Stimulated activated naive CD8-positive, alpha-beta T cell treated with anti-CD3 and anti-CD28 coated beads, Interleukin-15, amount 100 ng/mL, for 72 hours (primary cell): Measurements from ENCODE around the gene FAM234B.

ENCODE experiments used
- ATAC-seq: fragments of 150-1000 bp; cut with Tn5 transposase; 2 replicates; pipeline ENCODE4 v1.10.0; 2021; ENCODE audit warnings: mild to moderate bottlenecking, moderate library complexity
- DNase-seq, 2 donors: peaks; one replicate each; pipeline ENCODE4 v3.0.0; 2021 to 2022
- H3K27ac Mint-ChIP-seq, 2 donors: one replicate each; pipeline ENCODE4 v1.8.0; 2022; ENCODE audit warnings: mild to moderate bottlenecking in 2 of 2, mixed read lengths in 2 of 2, moderate library complexity in 2 of 2
- H3K27me3 Mint-ChIP-seq: one replicate; pipeline ENCODE4 v1.8.0; 2022; ENCODE audit warnings: mixed read lengths
- H3K4me1 Mint-ChIP-seq: one replicate; pipeline ENCODE4 v1.8.0; 2022; ENCODE audit warnings: mild to moderate bottlenecking, mixed read lengths
- H3K4me3 Mint-ChIP-seq, 2 donors: one replicate each; pipeline ENCODE4 v1.8.0; 2022; ENCODE audit warnings: mild to moderate bottlenecking in 2 of 2, mixed read lengths in 2 of 2, moderate library complexity in 1 of 2
- H3K9me3 Mint-ChIP-seq, 2 donors: one replicate each; pipeline ENCODE4 v1.8.0; 2022; ENCODE audit warnings: mixed read lengths in 2 of 2

Gene FAM234B, protein sequence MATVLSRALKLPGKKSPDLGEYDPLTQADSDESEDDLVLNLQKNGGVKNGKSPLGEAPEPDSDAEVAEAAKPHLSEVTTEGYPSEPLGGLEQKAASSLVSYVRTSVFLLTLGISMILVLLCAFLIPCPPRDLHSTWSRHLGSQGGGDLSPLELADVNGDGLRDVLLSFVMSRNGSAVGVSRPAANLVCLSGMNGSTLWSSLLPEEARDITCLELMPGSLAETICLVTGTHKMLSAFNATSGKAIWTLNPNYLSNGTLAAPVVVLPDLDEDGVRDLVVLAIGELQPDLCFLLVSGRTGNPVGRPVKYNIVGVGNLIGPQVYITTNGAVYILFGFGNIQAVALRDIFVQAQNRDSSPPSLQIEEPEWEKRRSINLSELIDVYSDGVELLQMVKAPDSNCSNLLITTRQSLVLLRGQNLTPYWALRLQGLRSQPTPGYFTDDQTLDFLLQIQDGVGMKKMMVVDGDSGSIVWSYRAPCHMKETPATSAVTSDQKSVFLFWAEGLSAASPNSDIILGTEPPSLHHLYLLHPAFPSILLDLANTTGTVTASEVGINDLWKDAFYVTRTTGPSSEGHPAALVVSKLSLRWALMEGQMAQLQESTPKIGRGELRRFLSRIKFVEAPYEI

GRCh38 chr12:13044002-13044905, at the start of gene FAM234B:
TSS of gene FAM234B (plus strand) at chr12:13044381. CDS start at chr12:13044404, 23 bp downstream.
- peaks cover 26% of the 10 kb centered on the region for H3K27me3 Mint-ChIP-seq
- H3K4me1 Mint-ChIP-seq, result peaks cover 25% of the 10 kb centered on the region
- no peaks in the 10 kb centered on the region for H3K9me3 Mint-ChIP-seq
- H3K27ac Mint-ChIP-seq, result peak within 1 kb of the TSS; percentile 60 to 82
- ATAC-seq (peak; percentile 91), DNase-seq (peak; percentile 62 to 70)
- H3K4me3 Mint-ChIP-seq, result peak within 1 kb of the TSS; percentile 91

GRCh38 chr12:12995088-12995487, 49.1 kb upstream of the FAM234B start:
- Mint-ChIP-seq H3K27ac (no peak overlapping the region), H3K4me3 (no peak overlapping the region), H3K27me3 (no peaks in the 10 kb centered on the region), H3K4me1 (peaks cover 53% of the 10 kb centered on the region), H3K9me3 (peaks cover 0 to 10% of the 10 kb centered on the region in 2 donors)
- ATAC-seq (no peak), DNase-seq (no peak)

- Mint-ChIP-seq H3K27ac (no peak overlapping the region), H3K27me3 (no peaks in the 10 kb centered on the region), H3K4me1 (peaks cover 53% of the 10 kb centered on the region), H3K4me3 (no peak overlapping the region), H3K9me3 (peaks cover 0 to 10% of the 10 kb centered on the region in 2 donors)
- DNase-seq, result no peak
- no peak for ATAC-seq
Observed at GRCh38 chr12:12996209-12996608, 48.0 kb upstream of the FAM234B start.

DNA sequence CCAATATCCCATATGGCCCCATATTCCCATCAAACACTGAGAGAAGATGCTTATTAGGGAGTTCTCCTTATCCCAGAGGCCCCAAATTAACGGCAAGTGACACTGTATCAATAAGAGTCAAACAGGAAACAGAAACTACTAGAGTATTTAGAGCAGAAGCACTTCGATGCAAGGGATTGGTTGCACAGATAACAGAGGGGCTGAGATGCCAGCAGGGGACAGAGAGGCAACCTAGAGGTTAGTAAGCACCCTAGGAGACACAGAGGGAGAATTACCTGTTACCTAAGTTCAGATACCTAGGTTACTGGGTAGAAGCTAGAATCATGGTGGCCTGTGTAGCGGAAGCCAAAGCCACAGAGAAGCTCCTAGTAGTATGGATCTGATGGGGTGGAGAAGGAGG, 47.0 kb upstream of the FAM234B start:
- peaks cover 7% of the 10 kb centered on the region for H3K27me3 Mint-ChIP-seq
- ATAC-seq (no peak), DNase-seq (no peak)
- H3K4me1 Mint-ChIP-seq, result peaks cover 56% of the 10 kb centered on the region
- H3K27ac Mint-ChIP-seq, result no peak overlapping the region
- H3K9me3 Mint-ChIP-seq, result peaks cover 0 to 10% of the 10 kb centered on the region in 2 donors
- H3K4me3 Mint-ChIP-seq, result peak overlapping the region; percentile 11 to 21

GRCh38 chr12:12997734-12998133, 46.4 kb upstream of the FAM234B start:
- ATAC-seq, result no peak
- peaks cover 9% of the 10 kb centered on the region for H3K27me3 Mint-ChIP-seq
- peaks cover 0 to 10% of the 10 kb centered on the region in 2 donors for H3K9me3 Mint-ChIP-seq

DNA sequence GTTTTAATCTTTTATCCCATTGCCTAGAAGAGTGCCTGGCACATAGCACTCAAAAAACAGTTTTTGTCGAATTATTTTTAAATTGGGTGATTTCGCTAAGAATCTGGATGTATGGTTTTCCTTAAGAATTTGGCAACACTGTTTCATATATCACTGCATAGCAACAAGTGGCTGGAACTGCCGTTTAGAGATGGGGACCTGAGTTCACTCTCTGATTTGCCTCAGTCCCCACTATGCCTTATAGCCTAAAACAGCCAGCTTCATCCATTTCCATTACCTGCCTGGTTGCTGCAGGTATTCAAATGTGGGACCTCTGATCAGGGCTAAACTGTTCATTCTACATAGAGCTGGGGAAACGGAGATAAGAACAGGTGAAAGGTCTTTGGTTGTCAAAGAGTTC, 45.9 kb upstream of the FAM234B start:
- Mint-ChIP-seq H3K27ac (no peak overlapping the region), H3K4me3 (no peak overlapping the region), H3K9me3 (peaks cover 0 to 8% of the 10 kb centered on the region in 2 donors), H3K4me1 (peaks cover 48% of the 10 kb centered on the region), H3K27me3 (peaks cover 9% of the 10 kb centered on the region)
- ATAC-seq, result no peak
- DNase-seq, result no peak

More at GRCh38 chr12:12997734-12998133, 46.4 kb upstream of the FAM234B start:
- H3K4me1 Mint-ChIP-seq, result peaks cover 53% of the 10 kb centered on the region
- no peak overlapping the region for H3K4me3 Mint-ChIP-seq
- no peak for DNase-seq
- H3K27ac Mint-ChIP-seq, result no peak overlapping the region

DNA sequence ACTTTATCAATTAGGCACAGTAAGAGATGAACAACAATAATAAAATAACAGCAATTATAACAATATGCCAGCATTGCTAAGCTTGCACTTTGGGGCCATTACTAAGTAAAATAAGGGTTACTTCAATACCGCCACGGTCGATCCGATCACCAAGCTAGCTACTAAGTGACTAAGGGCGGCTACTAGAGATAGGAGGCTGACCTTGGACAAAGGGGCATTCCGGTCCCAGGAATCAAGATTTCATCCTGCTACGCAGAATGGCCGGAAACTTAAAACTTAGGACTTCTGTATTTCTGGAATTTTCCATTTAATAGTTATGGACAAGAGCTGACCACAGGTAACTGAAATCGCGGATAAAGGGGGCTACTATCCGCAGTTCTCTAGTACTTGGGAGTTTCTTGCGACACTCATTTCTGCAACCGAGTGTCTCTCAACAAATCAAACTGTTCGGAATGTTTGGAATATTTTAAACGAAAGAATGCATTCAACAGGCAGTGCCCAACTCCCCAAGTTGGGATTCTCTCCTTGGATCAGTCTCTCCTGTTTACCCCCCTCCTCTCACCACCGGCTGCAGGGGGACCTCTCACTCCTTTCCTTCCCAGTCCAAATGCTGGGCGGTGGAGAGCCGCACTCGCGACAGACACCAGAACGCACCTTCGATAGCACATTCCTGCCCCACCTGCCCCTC, 44.8 kb upstream of the FAM234B start:
- Mint-ChIP-seq H3K4me3 (peak overlapping the region; percentile 93 to 97), H3K9me3 (no peaks in the 10 kb centered on the region), H3K4me1 (peaks cover 43% of the 10 kb centered on the region), H3K27me3 (peaks cover 16% of the 10 kb centered on the region), H3K27ac (peak overlapping the region; percentile 44 to 71)
- ATAC-seq (no peak), DNase-seq (no peak)

GRCh38 chr12:12999959-13000615, 44.1 kb upstream of the FAM234B start, which contains the start of gene HEBP1:
TSS of gene HEBP1 (minus strand) at chr12:13000265. CDS start at chr12:13000114, 151 bp downstream.
- peak within 1 kb of the TSS; percentile 93 to 97 for H3K4me3 Mint-ChIP-seq
- peak; percentile 95 to 96 for DNase-seq
- peak; percentile 90 for ATAC-seq
- no peaks in the 10 kb centered on the region for H3K9me3 Mint-ChIP-seq
- H3K27me3 Mint-ChIP-seq, result peaks cover 16% of the 10 kb centered on the region
- peak within 1 kb of the TSS; percentile 44 to 86 for H3K27ac Mint-ChIP-seq
- peaks cover 43% of the 10 kb centered on the region for H3K4me1 Mint-ChIP-seq

DNA sequence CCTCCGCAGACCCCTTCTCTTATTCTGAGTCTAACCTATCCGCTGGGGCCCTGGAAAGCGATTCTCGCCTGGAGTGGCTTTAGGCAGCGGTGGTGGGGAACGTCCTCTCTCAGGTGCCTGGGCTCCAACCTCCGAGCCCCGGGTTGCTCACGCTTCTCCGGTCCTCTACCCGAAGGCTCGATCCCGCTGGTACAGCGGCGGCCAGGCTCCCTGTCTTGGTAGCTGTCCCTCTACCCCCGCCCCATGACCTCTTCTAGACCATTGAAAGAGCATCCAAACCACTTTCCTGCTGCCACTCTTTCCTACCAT, 43.6 kb upstream of the FAM234B start:
- peak overlapping the region; percentile 93 to 97 for H3K4me3 Mint-ChIP-seq
- peak overlapping the region; percentile 42 to 86 for H3K27ac Mint-ChIP-seq
- H3K9me3 Mint-ChIP-seq, result no peaks in the 10 kb centered on the region
- peak; percentile 57 for ATAC-seq
- H3K4me1 Mint-ChIP-seq, result peaks cover 43% of the 10 kb centered on the region
- DNase-seq, result no peak
- peaks cover 16% of the 10 kb centered on the region for H3K27me3 Mint-ChIP-seq

DNA sequence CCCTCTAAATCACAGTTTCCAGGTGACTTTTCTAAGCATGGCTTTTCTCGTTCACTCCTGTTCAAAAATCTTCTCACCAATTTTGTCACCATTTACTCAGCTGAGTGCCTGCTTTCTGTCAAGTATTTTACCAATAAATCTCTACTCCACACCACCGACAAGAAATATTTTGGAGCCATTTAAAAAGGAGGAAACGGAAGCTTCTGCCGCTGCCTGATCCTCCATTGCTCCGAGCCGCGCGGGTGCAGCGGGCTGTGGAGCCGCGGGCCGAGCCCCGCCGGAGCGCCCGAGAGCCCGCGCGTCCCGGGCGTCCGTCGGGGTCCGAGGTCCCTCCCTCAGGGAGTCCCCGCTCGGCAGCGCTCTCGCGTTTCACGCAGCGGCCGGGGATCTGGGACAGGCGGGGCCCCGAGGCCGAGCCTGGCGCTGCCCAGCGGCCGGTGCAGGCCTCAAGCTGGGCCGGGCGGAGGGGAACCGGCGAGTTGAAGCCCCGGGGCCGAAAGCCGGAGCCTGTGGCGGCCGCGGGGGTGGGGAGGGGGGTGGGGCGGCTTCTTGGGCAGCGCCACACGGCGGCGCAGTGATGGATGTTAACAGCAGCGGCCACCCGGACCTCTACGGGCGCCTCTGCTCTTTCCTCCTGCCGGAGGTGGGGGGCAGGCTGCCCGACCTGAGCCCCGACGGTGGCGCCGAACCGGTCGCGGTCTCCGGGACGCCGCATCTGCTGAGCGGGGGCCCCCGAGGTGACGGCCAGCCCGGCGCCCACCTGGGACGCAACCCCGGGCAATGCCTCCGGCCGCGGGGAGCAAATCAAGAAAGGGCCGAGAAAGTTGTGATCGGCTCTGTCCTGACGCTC, 43.0 kb upstream of the FAM234B start:
- ATAC-seq (peak; percentile 34), DNase-seq (peak; percentile 47 to 59)
- peak overlapping the region; percentile 42 to 86 for H3K27ac Mint-ChIP-seq
- H3K4me1 Mint-ChIP-seq, result peaks cover 43% of the 10 kb centered on the region
- peak overlapping the region; percentile 93 to 97 for H3K4me3 Mint-ChIP-seq
- no peaks in the 10 kb centered on the region for H3K9me3 Mint-ChIP-seq
- peaks cover 16% of the 10 kb centered on the region for H3K27me3 Mint-ChIP-seq

DNA sequence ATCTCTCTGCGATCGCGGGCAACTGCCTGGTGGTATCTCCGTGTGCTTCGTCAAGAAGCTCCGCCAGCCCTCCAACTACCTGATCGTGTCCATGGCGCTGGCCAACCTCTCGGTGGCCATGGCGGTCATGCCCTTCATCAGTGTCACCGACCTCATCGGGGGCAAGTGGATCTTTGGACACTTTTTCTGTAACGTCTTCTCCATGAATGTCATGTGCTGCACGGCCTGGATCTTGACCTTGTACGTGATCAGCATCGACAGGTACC, 42.5 kb upstream of the FAM234B start:
- peaks cover 43% of the 10 kb centered on the region for H3K4me1 Mint-ChIP-seq
- ATAC-seq (no peak), DNase-seq (no peak)
- peaks cover 16% of the 10 kb centered on the region for H3K27me3 Mint-ChIP-seq
- peak overlapping the region; percentile 78 to 86 for H3K4me3 Mint-ChIP-seq
- H3K27ac Mint-ChIP-seq, result peak overlapping the region; percentile 70 to 91
- no peaks in the 10 kb centered on the region for H3K9me3 Mint-ChIP-seq

- ATAC-seq (no peak), DNase-seq (no peak)
- Mint-ChIP-seq H3K4me1 (peaks cover 36% of the 10 kb centered on the region), H3K9me3 (no peaks in the 10 kb centered on the region), H3K27me3 (peaks cover 16% of the 10 kb centered on the region), H3K27ac (no peak overlapping the region), H3K4me3 (peak overlapping the region in 1 of 2 donors; percentile 86)
Observed at GRCh38 chr12:13002301-13003097, 41.7 kb upstream of the FAM234B start.

GRCh38 chr12:13004361-13004760, 39.8 kb upstream of the FAM234B start:
- no peak for DNase-seq
- no peak for ATAC-seq
- no peak overlapping the region for H3K4me3 Mint-ChIP-seq
- H3K27me3 Mint-ChIP-seq, result peaks cover 16% of the 10 kb centered on the region
- H3K9me3 Mint-ChIP-seq, result no peaks in the 10 kb centered on the region
- H3K4me1 Mint-ChIP-seq, result peaks cover 19% of the 10 kb centered on the region
- H3K27ac Mint-ChIP-seq, result no peak overlapping the region
